ENCODE data around the gene DLL1. TPM values are rescaled to one million over a fixed set of nuclear protein-coding genes. Genes with fewer than 3 reads are reported as not detected.
A peak's percentile ranks its signal among the peaks of the same experiment; 100 is the strongest.
"Not testable (repeated sequence)": the region's sequence is repeated elsewhere in the genome, so short reads cannot be mapped to it uniquely, and the experiment has no call there.

The DLL1 gene, protein sequence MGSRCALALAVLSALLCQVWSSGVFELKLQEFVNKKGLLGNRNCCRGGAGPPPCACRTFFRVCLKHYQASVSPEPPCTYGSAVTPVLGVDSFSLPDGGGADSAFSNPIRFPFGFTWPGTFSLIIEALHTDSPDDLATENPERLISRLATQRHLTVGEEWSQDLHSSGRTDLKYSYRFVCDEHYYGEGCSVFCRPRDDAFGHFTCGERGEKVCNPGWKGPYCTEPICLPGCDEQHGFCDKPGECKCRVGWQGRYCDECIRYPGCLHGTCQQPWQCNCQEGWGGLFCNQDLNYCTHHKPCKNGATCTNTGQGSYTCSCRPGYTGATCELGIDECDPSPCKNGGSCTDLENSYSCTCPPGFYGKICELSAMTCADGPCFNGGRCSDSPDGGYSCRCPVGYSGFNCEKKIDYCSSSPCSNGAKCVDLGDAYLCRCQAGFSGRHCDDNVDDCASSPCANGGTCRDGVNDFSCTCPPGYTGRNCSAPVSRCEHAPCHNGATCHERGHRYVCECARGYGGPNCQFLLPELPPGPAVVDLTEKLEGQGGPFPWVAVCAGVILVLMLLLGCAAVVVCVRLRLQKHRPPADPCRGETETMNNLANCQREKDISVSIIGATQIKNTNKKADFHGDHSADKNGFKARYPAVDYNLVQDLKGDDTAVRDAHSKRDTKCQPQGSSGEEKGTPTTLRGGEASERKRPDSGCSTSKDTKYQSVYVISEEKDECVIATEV
- 1.5 TPM for polyA plus RNA-seq (2013)

DNA sequence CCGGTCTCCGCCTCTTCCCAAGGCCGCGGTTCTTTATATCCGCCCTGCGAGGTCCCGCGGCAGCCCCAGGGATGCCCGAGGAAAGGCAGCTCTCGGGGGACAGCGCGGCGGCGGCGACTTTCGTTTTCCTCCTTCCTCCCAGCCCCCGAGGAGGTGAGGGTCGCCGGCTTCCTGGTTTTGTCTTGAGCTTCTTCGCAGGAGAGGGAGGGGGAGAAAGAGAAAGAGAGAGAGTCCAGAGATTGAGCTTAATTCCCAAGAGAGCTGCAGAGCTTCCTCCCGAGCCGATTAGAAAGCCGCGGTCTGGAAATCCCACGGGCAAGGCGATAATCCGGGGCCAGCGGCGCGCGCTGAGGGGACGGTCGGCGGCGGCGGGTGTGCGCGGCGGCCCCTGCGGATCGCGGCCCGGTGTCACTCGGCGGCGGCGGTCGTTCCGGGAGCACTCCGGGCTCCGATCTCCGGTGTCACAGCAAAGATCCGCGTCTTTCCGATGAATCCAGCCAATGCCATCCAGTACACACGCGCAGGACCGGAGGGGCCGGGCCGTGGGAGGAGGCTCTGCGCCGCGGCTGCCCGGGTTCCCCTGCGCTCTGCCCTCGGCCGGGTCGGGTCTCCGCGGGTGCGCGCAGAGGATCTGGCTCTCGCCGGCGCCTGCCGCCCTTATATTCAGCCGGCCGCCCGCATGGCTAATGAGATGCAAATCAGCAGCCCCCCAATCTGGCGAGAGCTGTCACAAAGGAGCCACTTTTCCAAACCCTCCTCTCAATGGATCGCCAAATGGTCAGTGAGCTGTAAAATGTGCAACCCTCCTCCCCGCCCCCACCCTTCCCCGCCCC lies at the start of gene DLL1:
Gene DLL1 (minus strand): TSS at position 783 of the 833 bp plus-strand sequence. CDS start 939 bp downstream, outside the sequence.
- peak in 2 of 3 donors; percentile 47 to 63 for DNase-seq
- peaks cover 0 to 68% (median 53%) of the 10 kb centered on the region in 4 experiments for H3K4me1 ChIP-seq (ENCODE audit: control extremely low read depth in 1 of 4, control insufficient read depth in 4 of 4, insufficient read depth in 4 of 4, low read length in 3 of 4)
- no peaks in the 10 kb centered on the region for H3K36me3 ChIP-seq (ENCODE audit: control insufficient read depth in 4 of 4, insufficient read depth in 4 of 4, low read length in 3 of 4)
- no peak within 1 kb of the TSS for H3K27ac ChIP-seq (ENCODE audit: insufficient read depth in 1 of 2, low read depth in 1 of 2, low read length in 2 of 2, poor library complexity in 1 of 2, severe bottlenecking in 2 of 2)
- WGBS (ENCODE audit: insufficient coverage): 0% methylated on average over 45 of the region's 83 CpGs
- peak within 1 kb of the TSS; percentile 61 to 85 (median 71) for H3K4me3 ChIP-seq (ENCODE audit: control insufficient read depth in 1 of 7, extremely low read depth in 1 of 7, insufficient read depth in 4 of 7, low read depth in 2 of 7, low read length in 6 of 7)
- peaks cover 9 to 93% (median 51%) of the 10 kb centered on the region in 5 experiments for H3K27me3 ChIP-seq (replicated peaks in 2 of 5; ENCODE audit: control insufficient read depth in 4 of 5, insufficient read depth in 5 of 5, low read length in 4 of 5)
- no peaks in the 10 kb centered on the region for H3K9me3 ChIP-seq (ENCODE audit: control extremely low read depth in 1 of 5, control insufficient read depth in 4 of 5, insufficient read depth in 2 of 5, low read depth in 1 of 5, low read length in 4 of 5)
- ChIA-PET POLR2A (no interaction called here), CTCF (interaction anchor here (1.1 kb wide), 1 partner anchor 18 kb away, joined by 3 read pairs; no protein-coding TSS in a partner anchor)

DNA sequence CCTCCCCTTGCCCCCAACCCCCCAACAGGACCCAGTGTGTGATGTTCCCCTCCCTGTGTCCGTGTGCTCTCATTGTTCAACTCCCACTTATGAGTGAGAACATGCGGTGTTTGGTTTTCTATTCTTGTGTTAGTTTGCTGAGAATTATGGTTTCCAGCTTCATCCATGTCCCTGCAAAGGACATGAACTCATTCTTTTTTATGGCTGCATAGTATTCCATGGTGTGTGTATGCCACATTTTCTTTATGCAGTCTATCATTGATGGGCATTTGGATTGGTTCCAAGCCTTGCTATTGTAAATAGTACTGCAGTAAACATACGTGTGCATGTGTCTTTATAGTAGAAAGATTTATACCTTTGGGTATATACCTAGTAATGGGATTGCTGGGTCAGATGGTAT lies 44.3 kb upstream of the DLL1 start:
- POLR2A ChIA-PET: not testable (repeated sequence)
- peaks cover 19 to 36% (median 29%) of the 10 kb centered on the region in 4 experiments for H3K36me3 ChIP-seq (ENCODE audit: control insufficient read depth in 4 of 4, insufficient read depth in 4 of 4, low read length in 3 of 4)

DNA sequence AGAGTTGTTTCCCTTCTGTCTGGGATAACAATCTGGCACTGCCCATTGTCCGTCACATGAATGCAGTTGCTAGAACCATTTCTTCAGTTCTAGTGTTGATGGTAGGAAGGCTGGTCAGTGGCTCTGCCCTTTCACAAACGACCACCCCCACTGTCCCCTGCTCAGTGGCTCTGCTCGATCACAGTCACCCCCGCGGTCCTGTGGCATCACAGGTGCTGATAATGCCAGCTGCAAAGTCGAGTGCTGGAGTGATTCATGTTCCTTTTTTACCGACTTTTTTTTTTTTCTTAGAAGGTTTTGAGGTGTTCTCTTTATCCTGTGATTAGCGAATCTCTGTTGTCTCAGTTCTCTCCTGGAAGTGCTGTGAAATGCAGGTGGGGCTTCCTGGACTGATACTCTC lies 38.4 kb upstream of the DLL1 start:
- ChIA-PET CTCF (no interaction called here), POLR2A (no interaction called here)
- no peak overlapping the region for H3K4me3 ChIP-seq (ENCODE audit: control insufficient read depth in 1 of 7, extremely low read depth in 1 of 7, insufficient read depth in 4 of 7, low read depth in 2 of 7, low read length in 6 of 7)
- no peak for DNase-seq
- no peak overlapping the region for H3K27ac ChIP-seq (ENCODE audit: insufficient read depth in 1 of 2, low read depth in 1 of 2, low read length in 2 of 2, poor library complexity in 1 of 2, severe bottlenecking in 2 of 2)
- H3K9me3 ChIP-seq (ENCODE audit: control extremely low read depth in 1 of 5, control insufficient read depth in 4 of 5, insufficient read depth in 2 of 5, low read depth in 1 of 5, low read length in 4 of 5): peaks cover 0 to 4% (median 0%) of the 10 kb centered on the region in 5 experiments
- 92% methylated on average over 5 of the region's 8 CpGs for WGBS (ENCODE audit: insufficient coverage)
- H3K27me3 ChIP-seq (replicated peaks in 2 of 5; ENCODE audit: control insufficient read depth in 4 of 5, insufficient read depth in 5 of 5, low read length in 4 of 5): no peaks in the 10 kb centered on the region
- H3K36me3 ChIP-seq (ENCODE audit: control insufficient read depth in 4 of 4, insufficient read depth in 4 of 4, low read length in 3 of 4): peaks cover 27 to 70% (median 44%) of the 10 kb centered on the region in 4 experiments
- no peaks in the 10 kb centered on the region for H3K4me1 ChIP-seq (ENCODE audit: control extremely low read depth in 1 of 4, control insufficient read depth in 4 of 4, insufficient read depth in 4 of 4, low read length in 3 of 4)

More for the DNA sequence above, 44.3 kb upstream of the DLL1 start:
- H3K27me3 ChIP-seq (replicated peaks in 2 of 5; ENCODE audit: control insufficient read depth in 4 of 5, insufficient read depth in 5 of 5, low read length in 4 of 5); H3K27ac ChIP-seq (ENCODE audit: insufficient read depth in 1 of 2, low read depth in 1 of 2, low read length in 2 of 2, poor library complexity in 1 of 2, severe bottlenecking in 2 of 2); H3K4me3 ChIP-seq (ENCODE audit: control insufficient read depth in 1 of 7, extremely low read depth in 1 of 7, insufficient read depth in 4 of 7, low read depth in 2 of 7, low read length in 6 of 7); H3K9me3 ChIP-seq (ENCODE audit: control extremely low read depth in 1 of 5, control insufficient read depth in 4 of 5, insufficient read depth in 2 of 5, low read depth in 1 of 5, low read length in 4 of 5); DNase-seq; H3K4me1 ChIP-seq (ENCODE audit: control extremely low read depth in 1 of 4, control insufficient read depth in 4 of 4, insufficient read depth in 4 of 4, low read length in 3 of 4); CTCF ChIA-PET: not testable (repeated sequence)
- WGBS (ENCODE audit: insufficient coverage): no CpG with 5 or more reads among the region's 3 CpGs

DNA sequence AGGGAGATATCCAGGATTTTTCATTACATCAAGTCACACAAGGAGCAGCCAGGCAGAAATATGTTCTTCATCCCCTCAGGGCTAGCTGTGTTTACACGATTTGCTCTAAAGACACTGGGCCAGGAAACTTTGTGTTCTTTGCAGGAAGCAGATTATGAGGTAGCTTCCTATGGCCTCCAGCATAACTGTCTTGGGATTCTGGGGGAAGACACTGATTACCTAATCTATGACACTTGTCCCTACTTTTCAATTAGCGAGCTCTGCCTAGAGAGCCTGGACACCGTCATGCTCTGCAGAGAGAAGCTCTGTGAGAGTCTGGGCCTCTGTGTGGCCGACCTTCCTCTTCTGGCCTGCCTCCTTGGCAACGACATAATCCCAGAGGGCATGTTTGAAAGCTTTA lies 26.8 kb upstream of the DLL1 start:
- POLR2A ChIA-PET: interaction anchor here (0.9 to 1.0 kb wide), 2 partner anchors 11 kb away, joined by 3 read pairs; partner anchors contain the start of gene FAM120B
- peak; percentile 68 to 88 (median 73) for DNase-seq

DNA sequence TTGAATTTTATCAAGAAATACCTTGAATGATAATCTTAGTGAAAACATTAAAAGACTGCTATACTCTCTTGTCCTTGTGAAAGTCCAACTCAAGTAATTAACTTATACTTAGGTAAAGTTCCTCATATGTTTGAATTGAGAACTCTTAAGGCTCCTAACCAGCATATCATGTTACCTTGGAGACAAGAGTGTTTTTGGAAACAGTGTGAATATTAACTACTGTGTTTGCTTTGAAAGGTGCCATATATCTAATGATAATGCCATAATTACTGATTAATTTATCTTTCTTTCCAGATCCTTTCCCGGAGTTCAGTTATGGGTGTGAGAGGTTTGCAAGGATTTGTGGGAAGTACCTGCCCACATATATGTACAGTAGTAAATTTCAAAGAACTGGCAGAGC lies 26.2 kb upstream of the DLL1 start:
- Histone ChIP-seq H3K9me3 (ENCODE audit: control extremely low read depth in 1 of 5, control insufficient read depth in 4 of 5, insufficient read depth in 2 of 5, low read depth in 1 of 5, low read length in 4 of 5) (no peaks in the 10 kb centered on the region), H3K27ac (ENCODE audit: insufficient read depth in 1 of 2, low read depth in 1 of 2, low read length in 2 of 2, poor library complexity in 1 of 2, severe bottlenecking in 2 of 2) (peak overlapping the region; percentile 79 to 91), H3K4me3 (ENCODE audit: control insufficient read depth in 1 of 7, extremely low read depth in 1 of 7, insufficient read depth in 4 of 7, low read depth in 2 of 7, low read length in 6 of 7) (no peak overlapping the region), H3K36me3 (ENCODE audit: control insufficient read depth in 4 of 4, insufficient read depth in 4 of 4, low read length in 3 of 4) (peaks cover 3 to 41% (median 6%) of the 10 kb centered on the region in 4 experiments), H3K4me1 (ENCODE audit: control extremely low read depth in 1 of 4, control insufficient read depth in 4 of 4, insufficient read depth in 4 of 4, low read length in 3 of 4) (peaks cover 2 to 19% (median 9%) of the 10 kb centered on the region in 4 experiments), H3K27me3 (replicated peaks in 2 of 5; ENCODE audit: control insufficient read depth in 4 of 5, insufficient read depth in 5 of 5, low read length in 4 of 5) (no peaks in the 10 kb centered on the region)
- ChIA-PET CTCF (interaction anchor here (1.2 kb wide), 2 partner anchors 8 to 10 kb away, joined by 4 to 5 read pairs; no protein-coding TSS in a partner anchor), POLR2A (interaction anchor here (1.0 kb wide), 1 partner anchor 10 kb away, joined by 3 read pairs; no protein-coding TSS in a partner anchor)
- WGBS (ENCODE audit: insufficient coverage): no CpG with 5 or more reads among the region's 1 CpG
- DNase-seq: peak in 2 of 3 donors; percentile 62 to 79

More for the DNA sequence above, 26.8 kb upstream of the DLL1 start:
- peaks cover 2 to 19% (median 9%) of the 10 kb centered on the region in 4 experiments for H3K4me1 ChIP-seq (ENCODE audit: control extremely low read depth in 1 of 4, control insufficient read depth in 4 of 4, insufficient read depth in 4 of 4, low read length in 3 of 4)
- CTCF ChIA-PET: interaction anchor here (0.9 to 1.2 kb wide), 3 partner anchors 9 to 366 kb away, joined by 3 to 5 read pairs (median 4); no protein-coding TSS in a partner anchor
- H3K36me3 ChIP-seq (ENCODE audit: control insufficient read depth in 4 of 4, insufficient read depth in 4 of 4, low read length in 3 of 4): peaks cover 5 to 46% (median 9%) of the 10 kb centered on the region in 4 experiments
- H3K4me3 ChIP-seq (ENCODE audit: control insufficient read depth in 1 of 7, extremely low read depth in 1 of 7, insufficient read depth in 4 of 7, low read depth in 2 of 7, low read length in 6 of 7): no peak overlapping the region
- H3K27me3 ChIP-seq (replicated peaks in 2 of 5; ENCODE audit: control insufficient read depth in 4 of 5, insufficient read depth in 5 of 5, low read length in 4 of 5): no peaks in the 10 kb centered on the region
- H3K9me3 ChIP-seq (ENCODE audit: control extremely low read depth in 1 of 5, control insufficient read depth in 4 of 5, insufficient read depth in 2 of 5, low read depth in 1 of 5, low read length in 4 of 5): no peaks in the 10 kb centered on the region
- 25% methylated on average over 3 of the region's 5 CpGs for WGBS (ENCODE audit: insufficient coverage)
- H3K27ac ChIP-seq (ENCODE audit: insufficient read depth in 1 of 2, low read depth in 1 of 2, low read length in 2 of 2, poor library complexity in 1 of 2, severe bottlenecking in 2 of 2): peak overlapping the region; percentile 79 to 91

DNA sequence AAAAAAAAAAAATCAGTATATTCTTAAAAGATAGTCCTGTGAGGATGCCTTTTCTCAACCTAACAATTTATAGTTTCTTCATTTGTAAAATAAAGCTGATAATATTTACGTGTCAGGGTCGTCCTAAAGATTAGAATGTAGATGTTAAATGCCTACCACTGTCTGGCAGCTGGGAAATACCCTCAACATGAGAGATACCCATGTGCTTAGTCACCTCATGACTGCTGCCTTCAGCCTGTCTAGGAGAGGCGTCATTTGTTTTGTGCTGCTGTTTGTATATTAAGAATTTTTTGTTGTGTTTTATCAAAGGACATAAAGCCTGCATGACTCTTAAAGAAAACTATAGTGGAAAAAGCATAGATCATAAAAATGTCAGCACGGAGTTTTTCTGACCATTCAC lies 25.2 kb upstream of the DLL1 start:
- Histone ChIP-seq H3K4me1 (ENCODE audit: control extremely low read depth in 1 of 4, control insufficient read depth in 4 of 4, insufficient read depth in 4 of 4, low read length in 3 of 4) (peaks cover 2 to 21% (median 9%) of the 10 kb centered on the region in 4 experiments), H3K27ac (ENCODE audit: insufficient read depth in 1 of 2, low read depth in 1 of 2, low read length in 2 of 2, poor library complexity in 1 of 2, severe bottlenecking in 2 of 2) (peak overlapping the region in 1 of 2 experiments; percentile 91), H3K27me3 (replicated peaks in 2 of 5; ENCODE audit: control insufficient read depth in 4 of 5, insufficient read depth in 5 of 5, low read length in 4 of 5) (no peaks in the 10 kb centered on the region), H3K36me3 (ENCODE audit: control insufficient read depth in 4 of 4, insufficient read depth in 4 of 4, low read length in 3 of 4) (peaks cover 0 to 41% (median 4%) of the 10 kb centered on the region in 4 experiments), H3K4me3 (ENCODE audit: control insufficient read depth in 1 of 7, extremely low read depth in 1 of 7, insufficient read depth in 4 of 7, low read depth in 2 of 7, low read length in 6 of 7) (no peak overlapping the region), H3K9me3 (ENCODE audit: control extremely low read depth in 1 of 5, control insufficient read depth in 4 of 5, insufficient read depth in 2 of 5, low read depth in 1 of 5, low read length in 4 of 5) (no peaks in the 10 kb centered on the region)
- WGBS (ENCODE audit: insufficient coverage): 100% methylated on average over 2 of the region's 4 CpGs
- ChIA-PET POLR2A (no interaction called here), CTCF (no interaction called here)
- DNase-seq: peak in 2 of 3 donors; percentile 17 to 39
